ENCODE measurements around the gene HM13. TPM values are rescaled to one million over a fixed set of nuclear protein-coding genes. Genes with fewer than 3 reads are reported as not detected.
A peak's percentile ranks its signal among the peaks of the same experiment; 100 is the strongest.

The HM13 gene
- total and polyA plus RNA-seq, 2 of the 13 experiments (the other 11 are each of a cell fraction or from before 2014, with no cell fraction given): 118 to 243 TPM

DNA sequence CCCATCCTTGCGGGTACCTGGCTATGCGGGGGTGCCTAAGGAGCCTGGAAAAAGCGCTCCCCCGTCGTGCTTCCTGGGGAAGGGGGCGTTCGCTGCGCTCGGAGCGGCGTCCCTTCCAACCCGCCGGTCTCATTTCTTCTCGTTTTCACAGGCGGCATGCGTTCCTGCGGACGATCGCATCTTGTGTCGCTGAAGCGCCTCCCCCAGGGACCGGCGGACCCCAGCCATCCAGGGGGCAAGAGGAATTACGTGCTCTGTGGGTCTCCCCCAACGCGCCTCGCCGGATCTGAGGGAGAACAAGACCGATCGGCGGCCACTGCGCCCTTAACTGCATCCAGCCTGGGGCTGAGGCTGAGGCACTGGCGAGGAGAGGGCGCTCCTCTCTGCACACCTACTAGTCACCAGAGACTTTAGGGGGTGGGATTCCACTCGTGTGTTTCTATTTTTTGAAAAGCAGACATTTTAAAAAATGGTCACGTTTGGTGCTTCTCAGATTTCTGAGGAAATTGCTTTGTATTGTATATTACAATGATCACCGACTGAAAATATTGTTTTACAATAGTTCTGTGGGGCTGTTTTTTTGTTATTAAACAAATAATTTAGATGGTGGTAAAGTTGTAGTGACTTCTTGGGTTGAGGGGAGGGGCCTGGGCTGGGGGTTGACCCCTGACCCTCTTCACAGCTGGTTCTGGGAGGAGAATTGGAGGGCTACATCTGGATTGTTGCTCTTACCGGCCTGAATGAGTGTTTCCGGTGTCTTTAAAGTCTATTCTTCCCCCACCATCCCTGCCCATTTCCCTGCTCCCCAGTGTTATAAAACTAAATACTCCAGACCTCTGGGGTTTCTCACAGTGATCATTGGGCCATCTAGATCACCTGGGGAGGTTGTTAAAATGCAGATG, 91.9 kb downstream of the HM13 start (continued):
- TF ChIP-seq CBX5 (CRISPR knock-in tag; IDR thresholded peaks at IDR 0.05; ENCODE audit: borderline replicate concordance) (peak; percentile 55; the same call in 1 of the 2 replicates), SALL2 (CRISPR knock-in tag; IDR thresholded peaks at IDR 0.05) (peak; percentile 15; the same call in 1 of the 2 replicates), KLF11 (CRISPR knock-in tag; IDR thresholded peaks at IDR 0.05) (no peak; the same call in 1 of the 2 replicates), JUNB (CRISPR knock-in tag; IDR thresholded peaks at IDR 0.05; ENCODE audit: borderline replicate concordance) (peak; percentile 57; the same call in 1 of the 2 replicates), KLF12 (CRISPR knock-in tag; IDR thresholded peaks at IDR 0.05; ENCODE audit: borderline replicate concordance) (no peak), ZBTB33 (CRISPR knock-in tag; IDR thresholded peaks at IDR 0.05) (no peak), TOE1 (CRISPR knock-in tag; IDR thresholded peaks at IDR 0.05) (no peak), CHD4 (IDR thresholded peaks at IDR 0.05; ENCODE audit: borderline replicate concordance, low read length) (no peak), ZFP41 (CRISPR knock-in tag; IDR thresholded peaks at IDR 0.05; ENCODE audit: borderline replicate concordance) (peak; percentile 69; the same call in 1 of the 2 replicates), PHF5A (CRISPR knock-in tag; IDR thresholded peaks at IDR 0.05; ENCODE audit: low read depth, unreplicated experiment) (no peak), ZNF761 (CRISPR knock-in tag; conservative IDR thresholded peaks at IDR 0.05) (no peak), RFX5 (IDR thresholded peaks at IDR 0.05; ENCODE audit: low read depth, low read length) (no peak), BHLHE40 (IDR thresholded peaks at IDR 0.05; ENCODE audit: low read length) (peak; percentile 2; the same call in 1 of the 2 replicates), IRX3 (CRISPR knock-in tag; IDR thresholded peaks at IDR 0.05; ENCODE audit: borderline replicate concordance, low read depth) (no peak), GATAD2A (CRISPR knock-in tag; IDR thresholded peaks at IDR 0.05) (no peak), NKX3-1 (CRISPR knock-in tag; IDR thresholded peaks at IDR 0.05) (peak; percentile 48; the same call in 1 of the 2 replicates), NR2F1 (CRISPR knock-in tag; IDR thresholded peaks at IDR 0.05) (peak; percentile 36 to 66; a peak in 3 of 4 replicates)
- TF ChIP-seq, protein P1, sequence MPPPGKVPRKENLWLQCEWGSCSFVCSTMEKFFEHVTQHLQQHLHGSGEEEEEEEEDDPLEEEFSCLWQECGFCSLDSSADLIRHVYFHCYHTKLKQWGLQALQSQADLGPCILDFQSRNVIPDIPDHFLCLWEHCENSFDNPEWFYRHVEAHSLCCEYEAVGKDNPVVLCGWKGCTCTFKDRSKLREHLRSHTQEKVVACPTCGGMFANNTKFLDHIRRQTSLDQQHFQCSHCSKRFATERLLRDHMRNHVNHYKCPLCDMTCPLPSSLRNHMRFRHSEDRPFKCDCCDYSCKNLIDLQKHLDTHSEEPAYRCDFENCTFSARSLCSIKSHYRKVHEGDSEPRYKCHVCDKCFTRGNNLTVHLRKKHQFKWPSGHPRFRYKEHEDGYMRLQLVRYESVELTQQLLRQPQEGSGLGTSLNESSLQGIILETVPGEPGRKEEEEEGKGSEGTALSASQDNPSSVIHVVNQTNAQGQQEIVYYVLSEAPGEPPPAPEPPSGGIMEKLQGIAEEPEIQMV (CRISPR knock-in tag; IDR thresholded peaks at IDR 0.05; ENCODE audit: low read depth): no peak
- TF ChIP-seq, protein P2, sequence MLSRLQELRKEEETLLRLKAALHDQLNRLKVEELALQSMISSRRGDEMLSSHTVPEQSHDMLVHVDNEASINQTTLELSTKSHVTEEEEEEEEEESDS (CRISPR knock-in tag; IDR thresholded peaks at IDR 0.05; ENCODE audit: borderline replicate concordance): peak; percentile 26; the same call in 1 of the 2 replicates
- TF ChIP-seq, protein P3, sequence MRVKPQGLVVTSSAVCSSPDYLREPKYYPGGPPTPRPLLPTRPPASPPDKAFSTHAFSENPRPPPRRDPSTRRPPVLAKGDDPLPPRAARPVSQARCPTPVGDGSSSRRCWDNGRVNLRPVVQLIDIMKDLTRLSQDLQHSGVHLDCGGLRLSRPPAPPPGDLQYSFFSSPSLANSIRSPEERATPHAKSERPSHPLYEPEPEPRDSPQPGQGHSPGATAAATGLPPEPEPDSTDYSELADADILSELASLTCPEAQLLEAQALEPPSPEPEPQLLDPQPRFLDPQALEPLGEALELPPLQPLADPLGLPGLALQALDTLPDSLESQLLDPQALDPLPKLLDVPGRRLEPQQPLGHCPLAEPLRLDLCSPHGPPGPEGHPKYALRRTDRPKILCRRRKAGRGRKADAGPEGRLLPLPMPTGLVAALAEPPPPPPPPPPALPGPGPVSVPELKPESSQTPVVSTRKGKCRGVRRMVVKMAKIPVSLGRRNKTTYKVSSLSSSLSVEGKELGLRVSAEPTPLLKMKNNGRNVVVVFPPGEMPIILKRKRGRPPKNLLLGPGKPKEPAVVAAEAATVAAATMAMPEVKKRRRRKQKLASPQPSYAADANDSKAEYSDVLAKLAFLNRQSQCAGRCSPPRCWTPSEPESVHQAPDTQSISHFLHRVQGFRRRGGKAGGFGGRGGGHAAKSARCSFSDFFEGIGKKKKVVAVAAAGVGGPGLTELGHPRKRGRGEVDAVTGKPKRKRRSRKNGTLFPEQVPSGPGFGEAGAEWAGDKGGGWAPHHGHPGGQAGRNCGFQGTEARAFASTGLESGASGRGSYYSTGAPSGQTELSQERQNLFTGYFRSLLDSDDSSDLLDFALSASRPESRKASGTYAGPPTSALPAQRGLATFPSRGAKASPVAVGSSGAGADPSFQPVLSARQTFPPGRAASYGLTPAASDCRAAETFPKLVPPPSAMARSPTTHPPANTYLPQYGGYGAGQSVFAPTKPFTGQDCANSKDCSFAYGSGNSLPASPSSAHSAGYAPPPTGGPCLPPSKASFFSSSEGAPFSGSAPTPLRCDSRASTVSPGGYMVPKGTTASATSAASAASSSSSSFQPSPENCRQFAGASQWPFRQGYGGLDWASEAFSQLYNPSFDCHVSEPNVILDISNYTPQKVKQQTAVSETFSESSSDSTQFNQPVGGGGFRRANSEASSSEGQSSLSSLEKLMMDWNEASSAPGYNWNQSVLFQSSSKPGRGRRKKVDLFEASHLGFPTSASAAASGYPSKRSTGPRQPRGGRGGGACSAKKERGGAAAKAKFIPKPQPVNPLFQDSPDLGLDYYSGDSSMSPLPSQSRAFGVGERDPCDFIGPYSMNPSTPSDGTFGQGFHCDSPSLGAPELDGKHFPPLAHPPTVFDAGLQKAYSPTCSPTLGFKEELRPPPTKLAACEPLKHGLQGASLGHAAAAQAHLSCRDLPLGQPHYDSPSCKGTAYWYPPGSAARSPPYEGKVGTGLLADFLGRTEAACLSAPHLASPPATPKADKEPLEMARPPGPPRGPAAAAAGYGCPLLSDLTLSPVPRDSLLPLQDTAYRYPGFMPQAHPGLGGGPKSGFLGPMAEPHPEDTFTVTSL (CRISPR knock-in tag; IDR thresholded peaks at IDR 0.05; ENCODE audit: borderline replicate concordance): peak; percentile 36; the same call in 1 of the 2 replicates

Measured in HepG2 (cell line).